ENCODE data around the gene CEP85.

CEP85 gene

GRCh38 chr1:26212726-26213125 lies 21.3 kb upstream of the CEP85 start:
- TF ChIP-seq, protein P1, sequence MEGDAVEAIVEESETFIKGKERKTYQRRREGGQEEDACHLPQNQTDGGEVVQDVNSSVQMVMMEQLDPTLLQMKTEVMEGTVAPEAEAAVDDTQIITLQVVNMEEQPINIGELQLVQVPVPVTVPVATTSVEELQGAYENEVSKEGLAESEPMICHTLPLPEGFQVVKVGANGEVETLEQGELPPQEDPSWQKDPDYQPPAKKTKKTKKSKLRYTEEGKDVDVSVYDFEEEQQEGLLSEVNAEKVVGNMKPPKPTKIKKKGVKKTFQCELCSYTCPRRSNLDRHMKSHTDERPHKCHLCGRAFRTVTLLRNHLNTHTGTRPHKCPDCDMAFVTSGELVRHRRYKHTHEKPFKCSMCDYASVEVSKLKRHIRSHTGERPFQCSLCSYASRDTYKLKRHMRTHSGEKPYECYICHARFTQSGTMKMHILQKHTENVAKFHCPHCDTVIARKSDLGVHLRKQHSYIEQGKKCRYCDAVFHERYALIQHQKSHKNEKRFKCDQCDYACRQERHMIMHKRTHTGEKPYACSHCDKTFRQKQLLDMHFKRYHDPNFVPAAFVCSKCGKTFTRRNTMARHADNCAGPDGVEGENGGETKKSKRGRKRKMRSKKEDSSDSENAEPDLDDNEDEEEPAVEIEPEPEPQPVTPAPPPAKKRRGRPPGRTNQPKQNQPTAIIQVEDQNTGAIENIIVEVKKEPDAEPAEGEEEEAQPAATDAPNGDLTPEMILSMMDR (IDR thresholded peaks at IDR 0.05; ENCODE audit: poor library complexity, severe bottlenecking), result no peak
- Histone ChIP-seq H3K4me3 (ENCODE audit: severe bottlenecking) (no peak overlapping the region), H3K36me3 (ENCODE audit: low read depth) (no peaks in the 10 kb centered on the region), H3K27me3 (ENCODE audit: insufficient read depth, poor library complexity, severe bottlenecking) (no peaks in the 10 kb centered on the region), H3K9me3 (ENCODE audit: severe bottlenecking) (no peaks in the 10 kb centered on the region), H3K27ac (ENCODE audit: poor library complexity, severe bottlenecking) (no peak overlapping the region), H3K4me1 (ENCODE audit: insufficient read depth, poor library complexity, severe bottlenecking) (no peaks in the 10 kb centered on the region)
- ATAC-seq (ENCODE audit: low read depth) (no peak), DNase-seq (ENCODE audit: low spot score) (no peak)

DNA sequence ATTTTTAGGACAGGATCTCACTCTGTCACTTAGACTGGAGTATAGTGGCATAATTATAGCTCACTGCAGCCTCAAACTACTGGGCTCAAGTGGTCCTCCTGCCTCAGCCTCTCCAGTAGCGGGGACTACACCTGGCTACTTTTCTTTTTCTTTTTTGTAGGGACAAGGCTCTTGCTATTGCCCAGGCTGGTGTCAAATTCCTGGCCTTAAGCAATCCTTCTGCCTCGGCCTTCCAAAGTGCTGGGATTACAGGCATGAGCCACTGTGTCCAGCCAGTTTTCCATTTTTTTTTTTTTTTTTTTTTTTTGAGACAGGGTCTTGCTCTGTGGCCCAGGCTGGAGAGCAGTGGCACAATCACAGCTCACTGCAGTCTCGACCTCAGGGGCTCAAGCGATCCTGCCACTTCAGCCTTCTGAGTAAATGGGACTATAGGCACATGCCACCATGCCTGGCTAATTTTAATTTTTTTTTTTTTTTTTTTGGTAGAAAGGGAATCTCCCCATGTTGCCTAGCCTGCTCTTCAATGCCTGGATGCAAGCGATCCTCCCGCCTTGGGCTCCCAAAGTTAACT lies 20.6 kb upstream of the CEP85 start:
- DNase-seq (ENCODE audit: low spot score) (no peak), ATAC-seq (ENCODE audit: low read depth) (no peak)
- H3K36me3 ChIP-seq (ENCODE audit: low read depth), result no peaks in the 10 kb centered on the region
- no peak overlapping the region for H3K27ac ChIP-seq (ENCODE audit: poor library complexity, severe bottlenecking)
- no peaks in the 10 kb centered on the region for H3K4me1 ChIP-seq (ENCODE audit: insufficient read depth, poor library complexity, severe bottlenecking)
- H3K4me3 ChIP-seq (ENCODE audit: severe bottlenecking), result no peak overlapping the region
- H3K9me3 ChIP-seq (ENCODE audit: severe bottlenecking), result no peaks in the 10 kb centered on the region
- H3K27me3 ChIP-seq (ENCODE audit: insufficient read depth, poor library complexity, severe bottlenecking), result no peaks in the 10 kb centered on the region
- TF ChIP-seq, protein P1 (IDR thresholded peaks at IDR 0.05; ENCODE audit: poor library complexity, severe bottlenecking), result no peak

DNA sequence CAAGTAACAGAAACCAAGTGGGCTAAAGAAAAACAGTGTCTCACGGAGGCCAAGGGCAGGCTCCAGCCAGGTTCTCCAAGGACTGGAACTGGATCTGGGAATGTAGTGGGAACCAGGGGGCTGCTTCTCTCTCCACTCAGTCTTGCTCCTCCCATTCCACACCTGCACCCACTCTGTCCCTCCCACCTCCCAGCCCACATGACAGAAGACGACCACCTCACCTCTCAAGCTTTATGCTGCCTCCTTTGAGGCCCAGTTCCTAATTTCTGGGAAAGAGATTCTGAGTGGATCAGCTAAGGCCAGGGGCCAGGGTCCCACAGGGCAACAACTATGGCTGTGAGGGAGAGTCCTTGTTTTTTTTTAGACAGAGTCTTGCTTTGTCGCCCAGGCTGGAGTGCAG lies 18.8 kb upstream of the CEP85 start:
- DNase-seq (ENCODE audit: low spot score) (no peak), ATAC-seq (ENCODE audit: low read depth) (no peak)
- Histone ChIP-seq H3K9me3 (ENCODE audit: severe bottlenecking) (no peaks in the 10 kb centered on the region), H3K4me1 (ENCODE audit: insufficient read depth, poor library complexity, severe bottlenecking) (no peaks in the 10 kb centered on the region), H3K4me3 (ENCODE audit: severe bottlenecking) (no peak overlapping the region), H3K27me3 (ENCODE audit: insufficient read depth, poor library complexity, severe bottlenecking) (no peaks in the 10 kb centered on the region), H3K36me3 (ENCODE audit: low read depth) (no peaks in the 10 kb centered on the region), H3K27ac (ENCODE audit: poor library complexity, severe bottlenecking) (no peak overlapping the region)
- TF ChIP-seq, protein P1 (IDR thresholded peaks at IDR 0.05; ENCODE audit: poor library complexity, severe bottlenecking), result no peak

- Histone ChIP-seq H3K27me3 (ENCODE audit: insufficient read depth, poor library complexity, severe bottlenecking) (no peaks in the 10 kb centered on the region), H3K9me3 (ENCODE audit: severe bottlenecking) (no peaks in the 10 kb centered on the region), H3K36me3 (ENCODE audit: low read depth) (no peaks in the 10 kb centered on the region), H3K27ac (ENCODE audit: poor library complexity, severe bottlenecking) (no peak overlapping the region), H3K4me1 (ENCODE audit: insufficient read depth, poor library complexity, severe bottlenecking) (no peaks in the 10 kb centered on the region), H3K4me3 (ENCODE audit: severe bottlenecking) (no peak overlapping the region)
- TF ChIP-seq, protein P1 (IDR thresholded peaks at IDR 0.05; ENCODE audit: poor library complexity, severe bottlenecking), result no peak
- no peak for ATAC-seq (ENCODE audit: low read depth)
- DNase-seq (ENCODE audit: low spot score), result no peak
Measured at GRCh38 chr1:26218906-26219494, 15.0 kb upstream of the CEP85 start.

DNA sequence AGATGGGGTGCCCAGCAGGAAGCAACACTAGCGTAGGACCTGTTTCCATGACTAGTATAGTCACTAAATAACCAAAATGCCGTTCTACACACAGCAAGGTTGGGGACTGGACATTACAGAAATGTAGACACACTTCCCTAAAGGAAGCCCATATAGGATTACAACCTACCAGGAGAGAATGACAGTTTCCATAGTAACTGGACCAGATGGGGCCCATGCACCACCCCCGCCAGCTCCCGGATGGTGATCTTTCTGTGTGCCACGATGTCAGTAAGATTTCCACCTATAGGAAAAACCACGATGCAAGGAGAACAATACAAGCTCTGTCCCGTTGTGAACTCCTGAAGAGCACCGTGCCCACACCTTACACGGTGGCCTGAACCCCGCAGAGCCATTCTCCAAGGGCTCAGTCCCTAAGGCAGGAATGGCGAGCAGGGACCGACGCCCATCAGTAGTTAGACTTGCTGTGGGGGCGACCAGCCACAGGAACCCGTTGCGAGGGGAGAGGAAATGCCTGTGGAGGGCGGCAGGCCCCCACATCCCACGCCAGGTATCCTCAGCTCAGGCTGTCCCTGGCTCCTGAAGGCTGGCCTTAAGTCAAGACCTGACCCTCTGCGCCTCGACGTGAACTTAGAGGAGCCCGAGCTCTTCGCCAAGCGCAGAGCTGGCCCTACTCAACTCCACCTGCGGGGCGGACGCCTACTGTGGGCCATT lies 13.6 kb upstream of the CEP85 start:
- Histone ChIP-seq H3K9me3 (ENCODE audit: severe bottlenecking) (no peaks in the 10 kb centered on the region), H3K27ac (ENCODE audit: poor library complexity, severe bottlenecking) (no peak overlapping the region), H3K4me1 (ENCODE audit: insufficient read depth, poor library complexity, severe bottlenecking) (no peaks in the 10 kb centered on the region), H3K36me3 (ENCODE audit: low read depth) (no peaks in the 10 kb centered on the region), H3K27me3 (ENCODE audit: insufficient read depth, poor library complexity, severe bottlenecking) (no peaks in the 10 kb centered on the region), H3K4me3 (ENCODE audit: severe bottlenecking) (no peak overlapping the region)
- no peak for DNase-seq (ENCODE audit: low spot score)
- ATAC-seq (ENCODE audit: low read depth), result no peak
- TF ChIP-seq, protein P1 (IDR thresholded peaks at IDR 0.05; ENCODE audit: poor library complexity, severe bottlenecking), result no peak
